OCI-LY1 (cell line): ENCODE measurements around the gene CFAP74.

ENCODE experiments used
- H2AFZ ChIP-seq: fragments of 200-600 bp; sonication (generic), shearing (Covaris generic); 2 replicates; pipeline ENCODE4 v1.6.0; 2014; ENCODE audit warnings: antibody characterized with exemption, mild to moderate bottlenecking, low read length
- H3F3A ChIP-seq: fragments of 200-600 bp; sonication (generic), shearing (Covaris generic); 2 replicates; pipeline ENCODE4 v1.6.0; 2014; ENCODE audit warnings: mild to moderate bottlenecking, antibody characterized with exemption, low read length, moderate library complexity; ENCODE audit not compliant: insufficient read depth
- H3K27ac ChIP-seq: fragments of 200-600 bp; sonication (generic); 2 replicates; pipeline ENCODE4 v1.5.1; 2014; ENCODE audit warnings: low read length, mixed run types, mild to moderate bottlenecking, low read depth; ENCODE audit not compliant: poor library complexity, severe bottlenecking
- H3K27me3 ChIP-seq: fragments of 200-600 bp; sonication (generic); 2 replicates; pipeline ENCODE4 v1.6.0; 2014; ENCODE audit warnings: antibody characterized with exemption, mild to moderate bottlenecking, low read length, moderate library complexity; ENCODE audit not compliant: insufficient read depth
- H3K36me3 ChIP-seq: fragments of 200-600 bp; sonication (generic); 2 replicates; pipeline ENCODE4 v1.6.1; 2014; ENCODE audit warnings: mild to moderate bottlenecking, antibody characterized with exemption, low read length, moderate library complexity, mixed read lengths; ENCODE audit not compliant: insufficient read depth
- H3K4me1 ChIP-seq: fragments of 200-600 bp; sonication (generic); 2 replicates; pipeline ENCODE4 v1.5.1; 2014; ENCODE audit warnings: mild to moderate bottlenecking, low read length, moderate library complexity; ENCODE audit not compliant: insufficient read depth, severe bottlenecking
- H3K4me2 ChIP-seq: fragments of 200-600 bp; sonication (generic), shearing (Covaris generic); 2 replicates; pipeline ENCODE4 v1.6.1; 2014; ENCODE audit warnings: low read length
- H3K4me3 ChIP-seq: fragments of 200-600 bp; sonication (generic); 2 replicates; pipeline ENCODE4 v1.5.1; 2014; ENCODE audit warnings: low read length, low read depth, mild to moderate bottlenecking, mixed read lengths; ENCODE audit not compliant: poor library complexity, severe bottlenecking
- H3K79me2 ChIP-seq: fragments of 200-600 bp; shearing (Covaris generic); 2 replicates; pipeline ENCODE4 v1.6.1; 2016; ENCODE audit warnings: mixed run types, low read length, mixed read lengths; ENCODE audit not compliant: insufficient read depth
- H3K9ac ChIP-seq: fragments of 200-600 bp; sonication (generic), shearing (Covaris generic); 2 replicates; pipeline ENCODE4 v1.6.1; 2014; ENCODE audit warnings: mild to moderate bottlenecking, low read length, mixed read lengths
- H3K9me2 ChIP-seq: fragments of 200-600 bp; sonication (generic), shearing (Covaris generic); 2 replicates; pipeline ENCODE4 v1.6.1; 2014; ENCODE audit warnings: low read depth, mild to moderate bottlenecking, low read length, mixed read lengths
- H3K9me3 ChIP-seq: fragments of 200-600 bp; shearing (Covaris generic); 2 replicates; pipeline ENCODE4 v1.6.1; 2014; ENCODE audit warnings: low read length, mixed read lengths
- H4K20me1 ChIP-seq: fragments of 200-600 bp; sonication (generic), shearing (Covaris generic); 2 replicates; pipeline ENCODE4 v1.6.0; 2016; ENCODE audit warnings: mild to moderate bottlenecking, low read length; ENCODE audit not compliant: insufficient read depth
- EZH2 ChIP-seq: fragments of 200-600 bp; sonication (generic), shearing (Covaris generic); IDR thresholded peaks from 2 replicates; pipeline ENCODE4 v1.8.0; 2017; ENCODE audit warnings: borderline replicate concordance, mixed run types, mild to moderate bottlenecking, antibody characterized with exemption, low read length, moderate library complexity, mixed read lengths
- TF ChIP-seq, protein P1 (sequence below): fragments of 200-600 bp; sonication (generic), shearing (Covaris generic); IDR thresholded peaks from 2 replicates; pipeline ENCODE4 v1.5.1; 2017; ENCODE audit warnings: mild to moderate bottlenecking, antibody characterized with exemption, low read length, moderate library complexity, mixed read lengths

The CFAP74 gene, protein sequence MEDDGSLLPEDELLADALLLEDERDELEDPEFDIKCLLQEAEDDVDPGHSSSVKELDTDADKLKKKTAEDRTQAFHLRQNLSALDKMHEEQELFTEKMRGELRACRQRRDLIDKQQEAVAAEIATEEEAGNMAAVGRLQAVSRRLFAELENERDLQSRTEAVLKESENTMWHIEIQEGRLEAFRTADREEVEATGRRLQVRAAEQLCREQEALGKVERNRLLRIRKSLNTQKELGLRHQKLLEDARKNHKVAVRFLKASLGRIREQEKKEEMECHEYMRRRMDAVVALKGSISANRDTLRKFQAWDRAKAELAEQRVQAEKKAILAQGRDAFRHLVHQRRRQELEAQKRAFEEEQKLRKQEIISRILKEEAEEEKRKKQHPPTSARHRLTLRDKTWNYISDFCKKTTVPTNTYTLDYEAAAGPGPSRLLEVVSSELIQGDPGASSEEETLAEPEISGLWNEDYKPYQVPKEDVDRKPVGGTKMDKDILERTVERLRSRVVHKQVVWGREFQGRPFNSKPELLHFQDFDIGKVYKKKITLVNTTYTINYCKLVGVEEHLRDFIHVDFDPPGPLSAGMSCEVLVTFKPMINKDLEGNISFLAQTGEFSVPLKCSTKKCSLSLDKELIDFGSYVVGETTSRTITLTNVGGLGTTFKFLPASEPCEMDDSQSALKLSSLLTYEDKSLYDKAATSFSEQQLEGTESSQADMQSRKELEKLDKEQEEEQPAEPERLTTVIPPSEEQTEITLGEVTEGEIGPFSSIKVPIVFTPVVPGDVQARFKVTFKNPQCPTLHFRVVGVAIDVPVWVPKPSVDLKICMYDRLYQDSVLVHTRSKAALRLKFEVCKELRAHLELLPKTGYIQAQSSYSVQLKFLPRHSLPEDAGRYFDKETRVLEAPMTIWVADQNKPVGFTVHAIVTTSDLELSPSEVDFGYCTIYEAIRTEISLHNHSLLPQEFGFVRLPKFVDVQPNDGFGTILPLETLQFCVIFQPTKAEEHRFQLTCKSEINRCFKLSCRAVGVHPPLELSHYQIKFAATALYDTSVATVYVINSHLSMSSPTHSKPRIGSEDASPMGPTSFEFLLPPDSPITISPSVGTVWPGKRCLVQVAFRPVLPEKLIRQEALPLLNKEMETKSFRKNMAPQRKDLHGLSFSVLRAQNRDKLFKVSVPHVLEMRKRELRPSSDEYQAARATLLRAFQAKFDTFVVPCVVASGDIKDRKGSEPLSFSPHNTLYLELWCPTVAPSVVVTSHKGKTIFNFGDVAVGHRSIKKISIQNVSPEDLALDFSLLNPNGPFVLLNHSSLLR (N-terminal part only)

DNA sequence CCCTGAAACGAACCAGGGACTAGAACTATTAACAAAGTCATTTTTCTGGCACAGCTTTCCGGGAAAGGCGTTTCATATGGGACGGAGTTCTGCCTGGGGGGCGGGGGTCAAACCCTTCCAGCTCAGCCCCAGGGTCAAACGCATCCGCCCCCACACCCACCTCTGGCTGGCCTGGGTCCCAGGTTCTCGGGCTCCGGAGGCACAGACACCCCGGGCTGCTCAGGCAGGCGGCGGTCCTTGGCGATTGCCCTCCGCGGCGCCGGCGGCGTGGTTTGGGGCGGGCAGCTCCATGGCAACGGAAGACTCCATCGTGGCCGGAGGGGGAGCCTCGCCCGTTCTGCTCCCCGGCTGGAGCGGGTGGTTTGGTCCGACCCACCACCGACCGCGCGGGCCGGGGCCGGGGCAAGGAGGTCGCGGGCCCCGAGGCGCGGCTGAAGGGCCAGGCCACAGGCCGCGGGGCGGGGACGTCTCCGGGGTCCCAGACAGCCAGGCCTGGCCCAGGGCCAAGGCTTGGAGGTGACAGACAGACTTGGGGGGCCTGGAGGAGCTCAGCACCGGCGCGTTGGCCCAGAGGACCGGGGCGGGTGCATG lies at the start of gene CFAP74:
Gene CFAP74, minus strand, starts transcription at position 246 of the 591 bp plus-strand sequence. CDS start 12,830 bp downstream, outside the sequence.
- Histone ChIP-seq H3K79me2 (no peaks in the 10 kb centered on the region), H3K4me1 (no peaks in the 10 kb centered on the region), H3K27ac (no peak within 1 kb of the TSS), H3K36me3 (no peaks in the 10 kb centered on the region), H2AFZ (no peak within 1 kb of the TSS), H4K20me1 (no peaks in the 10 kb centered on the region), H3K9ac (no peak within 1 kb of the TSS), H3K9me2 (no peaks in the 10 kb centered on the region), H3K9me3 (no peaks in the 10 kb centered on the region), H3K27me3 (peaks cover 4% of the 10 kb centered on the region; the same call in 1 of the 2 replicates), H3F3A (no peaks in the 10 kb centered on the region), H3K4me3 (no peak within 1 kb of the TSS), H3K4me2 (no peak within 1 kb of the TSS)
- no peak for TF ChIP-seq EZH2
- TF ChIP-seq, protein P1, sequence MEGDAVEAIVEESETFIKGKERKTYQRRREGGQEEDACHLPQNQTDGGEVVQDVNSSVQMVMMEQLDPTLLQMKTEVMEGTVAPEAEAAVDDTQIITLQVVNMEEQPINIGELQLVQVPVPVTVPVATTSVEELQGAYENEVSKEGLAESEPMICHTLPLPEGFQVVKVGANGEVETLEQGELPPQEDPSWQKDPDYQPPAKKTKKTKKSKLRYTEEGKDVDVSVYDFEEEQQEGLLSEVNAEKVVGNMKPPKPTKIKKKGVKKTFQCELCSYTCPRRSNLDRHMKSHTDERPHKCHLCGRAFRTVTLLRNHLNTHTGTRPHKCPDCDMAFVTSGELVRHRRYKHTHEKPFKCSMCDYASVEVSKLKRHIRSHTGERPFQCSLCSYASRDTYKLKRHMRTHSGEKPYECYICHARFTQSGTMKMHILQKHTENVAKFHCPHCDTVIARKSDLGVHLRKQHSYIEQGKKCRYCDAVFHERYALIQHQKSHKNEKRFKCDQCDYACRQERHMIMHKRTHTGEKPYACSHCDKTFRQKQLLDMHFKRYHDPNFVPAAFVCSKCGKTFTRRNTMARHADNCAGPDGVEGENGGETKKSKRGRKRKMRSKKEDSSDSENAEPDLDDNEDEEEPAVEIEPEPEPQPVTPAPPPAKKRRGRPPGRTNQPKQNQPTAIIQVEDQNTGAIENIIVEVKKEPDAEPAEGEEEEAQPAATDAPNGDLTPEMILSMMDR, result no peak

DNA sequence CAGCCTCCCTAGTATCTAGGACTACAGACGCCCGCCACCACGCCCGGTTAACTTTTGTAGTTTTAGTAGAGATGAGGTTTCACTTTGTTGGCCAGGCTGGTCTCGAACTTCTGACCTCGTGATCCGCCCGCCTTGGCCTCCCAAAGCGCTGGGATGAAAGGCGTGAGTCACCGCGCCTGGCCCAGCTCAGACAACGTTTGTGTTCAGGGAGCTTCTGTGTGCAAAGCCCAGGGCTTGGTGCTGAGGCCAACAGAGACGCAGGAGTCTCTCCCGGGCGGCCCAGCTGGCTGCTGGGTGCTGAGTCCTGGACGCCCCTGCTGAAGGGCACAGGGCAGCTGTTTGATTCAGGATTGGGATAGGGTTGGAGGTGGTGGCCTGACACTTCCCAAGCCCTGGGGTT lies 49.6 kb upstream of the CFAP74 start:
- Histone ChIP-seq H3K79me2 (no peaks in the 10 kb centered on the region), H4K20me1 (no peaks in the 10 kb centered on the region), H3K9me2 (no peaks in the 10 kb centered on the region), H3K27ac (no peak overlapping the region), H2AFZ (no peak overlapping the region), H3F3A (no peaks in the 10 kb centered on the region), H3K27me3 (peaks cover 9% of the 10 kb centered on the region), H3K9ac (no peak overlapping the region), H3K9me3 (no peaks in the 10 kb centered on the region), H3K4me2 (no peak overlapping the region), H3K4me1 (peaks cover 15% of the 10 kb centered on the region), H3K4me3 (no peak overlapping the region), H3K36me3 (no peaks in the 10 kb centered on the region)
- TF ChIP-seq, protein P1, result no peak
- TF ChIP-seq EZH2, result no peak

DNA sequence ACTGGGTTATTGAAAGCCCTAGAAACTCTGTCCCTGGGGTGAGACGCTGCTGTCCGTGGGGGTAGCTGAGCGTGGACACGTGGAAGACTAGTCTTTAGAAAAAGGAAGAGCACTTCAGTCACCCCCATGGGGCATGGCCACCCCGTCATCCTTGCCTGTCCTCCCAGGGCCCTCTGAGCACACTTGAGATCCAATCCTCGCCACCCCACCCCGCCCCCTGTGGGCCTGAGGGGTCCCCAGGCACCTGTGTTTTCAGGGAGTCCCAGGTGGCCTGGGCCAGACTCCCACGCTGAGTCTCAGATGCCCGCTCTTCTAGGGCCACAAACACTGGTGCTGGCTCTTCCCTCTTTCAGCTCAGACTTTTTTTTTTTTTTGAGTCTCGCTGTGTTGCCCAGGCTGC lies 49.2 kb upstream of the CFAP74 start:
- Histone ChIP-seq H2AFZ (no peak overlapping the region), H3K79me2 (no peaks in the 10 kb centered on the region), H4K20me1 (no peaks in the 10 kb centered on the region), H3K9me3 (no peaks in the 10 kb centered on the region), H3K4me1 (peaks cover 15% of the 10 kb centered on the region), H3F3A (no peaks in the 10 kb centered on the region), H3K4me2 (no peak overlapping the region), H3K4me3 (no peak overlapping the region), H3K9ac (no peak overlapping the region), H3K27ac (no peak overlapping the region), H3K36me3 (no peaks in the 10 kb centered on the region), H3K27me3 (peaks cover 9% of the 10 kb centered on the region), H3K9me2 (no peaks in the 10 kb centered on the region)
- TF ChIP-seq EZH2, result no peak
- TF ChIP-seq, protein P1, result no peak
